AG09309 (cell line): ENCODE data around the gene LRRC42.
A peak's percentile ranks its signal among the peaks of the same experiment; 100 is the strongest.

Experiments used
- DNase-seq: peaks from one replicate; pipeline ENCODE4 v3.0.0-alpha.2; 2010; ENCODE audit warnings: low read depth
- H3K4me3 ChIP-seq: 2 replicates; pipeline ENCODE4 v1.5.1; 2011; ENCODE audit warnings: mild to moderate bottlenecking, low read depth, low read length, moderate library complexity; ENCODE audit not compliant: control insufficient read depth
- TF ChIP-seq, protein P1 (sequence below): IDR thresholded peaks from 2 replicates; pipeline ENCODE4 v1.5.1; 2011; ENCODE audit warnings: mild to moderate bottlenecking, low read depth, low read length, inconsistent platforms; ENCODE audit not compliant: insufficient read depth, control insufficient read depth; ENCODE audit errors: missing control alignments

The LRRC42 gene

GRCh38 chr1:53954128-53954527 lies 8.0 kb downstream of the LRRC42 start:
- TF ChIP-seq, protein P1, sequence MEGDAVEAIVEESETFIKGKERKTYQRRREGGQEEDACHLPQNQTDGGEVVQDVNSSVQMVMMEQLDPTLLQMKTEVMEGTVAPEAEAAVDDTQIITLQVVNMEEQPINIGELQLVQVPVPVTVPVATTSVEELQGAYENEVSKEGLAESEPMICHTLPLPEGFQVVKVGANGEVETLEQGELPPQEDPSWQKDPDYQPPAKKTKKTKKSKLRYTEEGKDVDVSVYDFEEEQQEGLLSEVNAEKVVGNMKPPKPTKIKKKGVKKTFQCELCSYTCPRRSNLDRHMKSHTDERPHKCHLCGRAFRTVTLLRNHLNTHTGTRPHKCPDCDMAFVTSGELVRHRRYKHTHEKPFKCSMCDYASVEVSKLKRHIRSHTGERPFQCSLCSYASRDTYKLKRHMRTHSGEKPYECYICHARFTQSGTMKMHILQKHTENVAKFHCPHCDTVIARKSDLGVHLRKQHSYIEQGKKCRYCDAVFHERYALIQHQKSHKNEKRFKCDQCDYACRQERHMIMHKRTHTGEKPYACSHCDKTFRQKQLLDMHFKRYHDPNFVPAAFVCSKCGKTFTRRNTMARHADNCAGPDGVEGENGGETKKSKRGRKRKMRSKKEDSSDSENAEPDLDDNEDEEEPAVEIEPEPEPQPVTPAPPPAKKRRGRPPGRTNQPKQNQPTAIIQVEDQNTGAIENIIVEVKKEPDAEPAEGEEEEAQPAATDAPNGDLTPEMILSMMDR: no peak
- DNase-seq: no peak
- H3K4me3 ChIP-seq: no peak overlapping the region

DNA sequence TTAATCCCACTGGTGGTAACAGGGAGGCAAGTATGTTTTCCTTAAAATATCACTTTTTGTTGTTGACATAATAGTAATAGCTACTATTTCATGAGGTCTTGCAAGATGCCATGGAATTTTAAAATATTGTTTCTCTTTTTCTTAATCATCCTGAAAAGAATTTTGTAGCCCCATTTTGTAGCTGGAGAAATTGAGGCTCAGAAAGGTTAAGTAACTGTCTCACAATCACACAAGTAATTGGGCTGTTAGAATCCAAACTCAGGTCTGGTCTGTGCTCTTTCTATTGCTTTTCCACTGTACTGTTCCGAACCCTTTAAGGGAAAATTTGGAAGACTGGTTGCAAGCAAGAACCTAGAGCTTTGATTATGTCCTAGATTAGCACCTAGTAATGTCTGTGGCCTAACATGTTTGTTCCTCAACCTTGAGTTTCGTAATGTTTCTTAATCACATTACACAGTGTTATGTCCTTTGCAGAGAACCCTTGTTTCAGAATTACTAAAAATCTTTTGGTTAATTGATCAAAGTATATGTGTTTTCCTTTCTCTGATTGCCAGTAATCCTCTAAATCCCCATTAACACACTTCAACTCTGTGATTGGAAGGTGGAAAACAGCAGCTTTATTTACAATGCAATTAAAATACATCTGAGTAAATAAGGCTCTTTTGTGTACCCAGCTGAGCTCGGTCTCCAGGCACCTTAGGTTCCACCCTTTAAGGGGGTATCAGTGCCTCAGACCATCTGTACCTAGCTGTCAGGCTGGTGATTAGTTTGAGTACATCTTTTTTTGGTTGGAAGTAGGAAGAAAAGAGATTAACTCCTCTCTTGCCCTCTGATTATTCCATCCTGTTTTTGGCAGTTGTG lies 10.4 kb downstream of the LRRC42 start:
- DNase-seq: no peak
- TF ChIP-seq, protein P1: no peak
- H3K4me3 ChIP-seq: no peak overlapping the region

- TF ChIP-seq, protein P1: no peak
- no peak overlapping the region for H3K4me3 ChIP-seq
- DNase-seq: no peak
These were observed 11.2 kb downstream of the LRRC42 start for GRCh38 chr1:53957194-53957818.

DNA sequence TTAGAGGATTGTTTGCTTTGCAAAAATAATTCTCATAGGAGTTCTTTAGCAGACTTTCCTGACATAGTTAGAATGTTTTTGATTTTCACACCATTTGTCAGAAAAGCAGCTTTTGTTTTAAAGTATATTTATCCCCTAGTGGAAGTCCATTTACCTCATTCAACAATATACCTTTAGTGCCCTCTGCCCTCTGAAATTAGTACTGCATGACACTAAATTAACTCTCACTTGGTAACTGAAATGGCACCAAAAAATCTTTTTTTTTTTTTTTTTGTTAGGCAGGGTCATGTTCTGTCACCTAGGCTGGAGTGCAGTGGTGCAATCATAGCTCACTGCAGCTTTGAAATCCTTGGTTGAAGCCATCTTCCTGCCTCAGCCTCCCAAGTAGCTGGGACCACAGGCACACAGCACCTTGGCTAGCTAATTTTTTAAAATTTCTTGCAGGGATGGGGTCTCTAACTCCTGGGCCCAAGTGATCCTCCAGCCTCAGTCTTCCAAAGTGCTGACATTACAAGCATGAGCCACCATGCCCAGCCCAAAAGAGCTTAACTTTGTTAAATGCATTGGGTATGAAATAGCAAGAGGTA lies 13.6 kb downstream of the LRRC42 start:
- TF ChIP-seq, protein P1: peak; percentile 36
- no peak overlapping the region for H3K4me3 ChIP-seq
- no peak for DNase-seq

GRCh38 chr1:53962395-53962794 lies 16.2 kb downstream of the LRRC42 start:
- DNase-seq: no peak
- TF ChIP-seq, protein P1: no peak

DNA sequence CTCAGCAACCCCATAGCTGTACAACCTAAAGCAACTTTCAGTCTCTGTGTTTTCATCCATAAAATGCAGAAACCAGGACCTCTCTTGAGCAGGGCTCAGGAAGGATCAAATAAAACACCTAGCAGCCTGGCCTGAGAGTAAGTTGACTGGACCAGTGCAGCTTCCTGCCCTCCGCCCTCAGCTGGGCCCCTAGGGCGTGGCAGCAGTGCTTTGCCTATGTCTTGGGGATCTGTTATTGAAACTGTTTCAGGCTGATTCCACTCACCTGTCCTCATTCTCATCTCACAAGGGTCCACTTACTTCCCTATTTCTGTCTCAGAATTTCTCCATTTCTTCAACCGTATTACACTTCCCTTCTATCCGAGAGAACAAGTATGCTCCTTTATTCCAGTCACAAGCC lies 17.3 kb downstream of the LRRC42 start:
- TF ChIP-seq, protein P1: no peak
- H3K4me3 ChIP-seq: no peak overlapping the region
- no peak for DNase-seq

More at GRCh38 chr1:53962395-53962794, 16.2 kb downstream of the LRRC42 start:
- H3K4me3 ChIP-seq: no peak overlapping the region
